Panc1 (cell line): ENCODE measurements around the gene KCNJ5. TPM values are rescaled to one million over a fixed set of nuclear protein-coding genes. Genes with fewer than 3 reads are reported as not detected.

Experiments used
- ATAC-seq: fragments of 200-7000 bp; cut with Tn5 transposase; 2 replicates; pipeline ENCODE4 v1.9.1; 2020; ENCODE audit warnings: mild to moderate bottlenecking, moderate library complexity
- BruUV-seq: library from RNA; stranded (reverse); fragments of 400-500 nt; replicated peaks from 2 replicates; lab custom pipeline; 2021; lab: Mats Ljungman, UMichigan
- CTCF ChIA-PET: fragments of 300-600 bp; sonication (Branson Sonifier 250); formaldehyde crosslinking; loops from one replicate; lab custom pipeline; 2022; ENCODE audit warnings: antibody characterized with exemption; lab: Charles Lee
- POLR2A ChIA-PET: fragments of 300-600 bp; sonication (Branson Sonifier 250); formaldehyde crosslinking; loops from one replicate; lab custom pipeline; 2022; ENCODE audit warnings: antibody characterized with exemption; lab: Charles Lee
- DNase-seq: peaks from one replicate; pipeline ENCODE4 v3.0.0-alpha.2; 2010; ENCODE audit warnings: low read depth, low spot score
- H3K27ac ChIP-seq: 2 replicates; pipeline ENCODE4 v1.5.1; 2011; ENCODE audit warnings: mild to moderate bottlenecking, low read length, inconsistent platforms
- H3K27me3 ChIP-seq: fragments of 200-500 bp; sonication (Bioruptor generic); 2 replicates; pipeline ENCODE4 v1.6.0; 2014; ENCODE audit warnings: low read length, inconsistent platforms; ENCODE audit not compliant: control insufficient read depth, insufficient read depth
- H3K36me3 ChIP-seq: fragments of 200-500 bp; sonication (Bioruptor generic); 2 replicates; pipeline ENCODE4 v1.5.1; 2014; ENCODE audit warnings: inconsistent platforms, mild to moderate bottlenecking, low read length, moderate library complexity; ENCODE audit not compliant: control insufficient read depth, insufficient read depth
- H3K4me1 ChIP-seq: 2 replicates; pipeline ENCODE4 v1.5.1; 2011; ENCODE audit warnings: inconsistent platforms, mild to moderate bottlenecking, low read length, moderate library complexity; ENCODE audit not compliant: control insufficient read depth, insufficient read depth
- H3K4me3 ChIP-seq, 2 experiments: 2 replicates each; pipeline ENCODE4 v1.5.1; 2011 to 2012; ENCODE audit warnings: low read depth in 2 of 2, low read length in 2 of 2, mild to moderate bottlenecking in 2 of 2, inconsistent platforms in 1 of 2, moderate library complexity in 1 of 2
- H3K9me3 ChIP-seq: fragments of 200-500 bp; sonication (Bioruptor generic); 2 replicates; pipeline ENCODE4 v1.5.1; 2014; ENCODE audit warnings: low read depth, mild to moderate bottlenecking, inconsistent platforms, low read length, moderate library complexity; ENCODE audit not compliant: control insufficient read depth, insufficient read depth
- CTCF ChIP-seq: fragments of 450-650 bp; IDR thresholded peaks from 2 replicates; pipeline ENCODE4 v1.5.1; 2017; ENCODE audit warnings: mild to moderate bottlenecking
- POLR2AphosphoS5 ChIP-seq: IDR thresholded peaks from 2 replicates; pipeline ENCODE4 v1.6.1; 2012; ENCODE audit warnings: mild to moderate bottlenecking, low read depth, low read length, moderate library complexity
- REST ChIP-seq, 2 experiments: IDR thresholded peaks; 2 replicates each; pipeline ENCODE4 v1.6.1; 2011 to 2012; ENCODE audit warnings: low read depth in 2 of 2, control low read depth in 1 of 2, low read length in 1 of 2, mild to moderate bottlenecking in 1 of 2, moderate library complexity in 1 of 2; ENCODE audit not compliant: insufficient read depth in 1 of 2
- SIN3A ChIP-seq: IDR thresholded peaks from 2 replicates; pipeline ENCODE4 v1.6.1; 2012; ENCODE audit warnings: low read depth, mild to moderate bottlenecking, low read length, moderate library complexity, borderline replicate concordance; ENCODE audit not compliant: insufficient read depth
- TCF7L2 ChIP-seq: IDR thresholded peaks from 2 replicates; pipeline ENCODE4 v1.6.1; 2011; ENCODE audit warnings: mild to moderate bottlenecking, low read depth, low read length, inconsistent platforms
- in situ Hi-C: cut with HindIII; loops from 2 replicates; pipeline ENCODE4 v1.10.0; 2016; ENCODE audit warnings: low sequenced_read_pairs, low pct_unique_long_range_greater_than_20kb
- intact Hi-C: fragments of 100-400 bp; cut with micrococcal nuclease; formaldehyde crosslinking; loops from one replicate; pipeline ENCODE4 v1.10.0; 2022; ENCODE audit not compliant: unreplicated experiment
- total RNA-seq: library from RNA; stranded (reverse); gene quantifications from one replicate; pipeline ENCODE4 v1.2.1, GENCODE V29; 2021; ENCODE audit not compliant: unreplicated experiment

KCNJ5 gene
- total RNA-seq, 1 experiment from 2014 or later, result 0.28 TPM

GRCh38 chr11:128876133-128876650 lies 15.0 kb upstream of the KCNJ5 start:
- H3K9me3 ChIP-seq, result no peaks in the 10 kb centered on the region
- intact Hi-C loops (no loop called here), in situ Hi-C loops (no loop called here)
- no peaks in the 10 kb centered on the region for H3K4me1 ChIP-seq
- H3K4me3 ChIP-seq, result no peak overlapping the region
- H3K36me3 ChIP-seq, result no peaks in the 10 kb centered on the region
- no peak for TF ChIP-seq SIN3A
- no peak for TF ChIP-seq REST (IDR thresholded peaks at IDR 0.05; ENCODE audit: insufficient read depth in 1 of 2, low read depth in 2 of 2, low read length in 1 of 2)
- TF ChIP-seq POLR2AphosphoS5, result no peak
- TF ChIP-seq CTCF, result no peak
- TF ChIP-seq TCF7L2, result no peak
- ChIA-PET POLR2A (no interaction called here), CTCF (no interaction called here)
- H3K27me3 ChIP-seq, result peaks cover 14% of the 10 kb centered on the region
- ATAC-seq (no peak), DNase-seq (no peak)
- no peak overlapping the region for H3K27ac ChIP-seq
- BruUV-seq, result no TSS peak

- Histone ChIP-seq H3K4me3 (no peak overlapping the region), H3K9me3 (no peaks in the 10 kb centered on the region), H3K36me3 (no peaks in the 10 kb centered on the region), H3K27me3 (peaks cover 20% of the 10 kb centered on the region), H3K27ac (no peak overlapping the region), H3K4me1 (no peaks in the 10 kb centered on the region)
- ChIA-PET POLR2A (no interaction called here), CTCF (interaction anchor here (0.5 kb wide), 1 partner anchor 721 kb away, joined by 5 read pairs; no protein-coding TSS in a partner anchor)
- BruUV-seq, result no TSS peak
- TF ChIP-seq REST (IDR thresholded peaks at IDR 0.05; ENCODE audit: insufficient read depth in 1 of 2, low read depth in 2 of 2, low read length in 1 of 2) (no peak), POLR2AphosphoS5 (no peak), SIN3A (no peak), CTCF (no peak), TCF7L2 (no peak)
- intact Hi-C loops (no loop called here), in situ Hi-C loops (no loop called here)
- ATAC-seq, result no peak
- DNase-seq, result no peak
Observed at GRCh38 chr11:128877726-128878125, 13.4 kb upstream of the KCNJ5 start.
